Raji (cell line): ENCODE data around the gene FOXS1.

Experiments used
- POLR2A ChIP-seq: IDR thresholded peaks from 2 replicates; pipeline ENCODE4 v1.6.1; 2011; ENCODE audit warnings: low read depth, low read length, control low read depth; ENCODE audit not compliant: insufficient read depth

FOXS1 gene

DNA sequence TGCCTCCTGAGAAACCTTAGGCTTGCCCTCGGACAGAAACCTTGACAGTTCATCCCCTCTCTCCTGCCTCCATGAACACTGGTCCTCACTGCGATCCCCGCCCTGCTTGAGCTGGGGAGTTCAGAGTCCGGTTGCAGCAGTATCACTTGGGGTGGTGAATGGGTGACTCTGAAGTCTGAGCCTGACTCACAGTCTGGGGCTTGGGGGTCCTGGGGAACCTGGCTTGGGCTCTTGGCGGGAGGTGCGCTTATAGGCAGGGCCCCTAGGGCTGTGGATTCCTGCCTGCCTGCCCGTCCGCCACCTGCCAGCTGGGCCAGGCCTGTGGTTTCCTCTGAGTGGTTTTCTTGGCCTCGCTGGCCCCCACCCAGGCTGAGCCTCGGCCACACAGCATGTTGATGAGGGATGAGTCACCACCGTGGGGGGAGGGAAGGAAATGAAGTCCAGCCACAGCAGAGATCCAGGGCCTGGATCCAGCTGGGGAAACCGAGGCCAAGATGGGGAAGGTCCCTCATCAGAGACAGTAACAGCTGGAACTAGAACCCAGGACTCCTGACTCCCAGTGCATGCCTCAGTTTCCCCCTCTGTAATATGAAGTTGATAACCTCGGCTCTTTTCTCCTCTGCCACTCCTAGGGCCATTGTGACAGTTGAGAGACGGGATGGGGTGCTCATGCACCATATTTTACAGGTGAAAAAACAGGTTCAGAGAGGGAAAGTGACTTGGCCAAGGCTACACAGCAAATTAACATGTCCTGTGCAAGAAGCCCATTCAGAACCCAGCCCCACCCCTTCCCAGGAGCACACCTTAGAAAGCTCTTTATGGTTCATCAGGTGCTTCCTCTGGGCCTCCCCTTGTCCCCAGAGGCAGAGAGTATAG lies 9.2 kb downstream of the FOXS1 start:
- no peak for TF ChIP-seq POLR2A

DNA sequence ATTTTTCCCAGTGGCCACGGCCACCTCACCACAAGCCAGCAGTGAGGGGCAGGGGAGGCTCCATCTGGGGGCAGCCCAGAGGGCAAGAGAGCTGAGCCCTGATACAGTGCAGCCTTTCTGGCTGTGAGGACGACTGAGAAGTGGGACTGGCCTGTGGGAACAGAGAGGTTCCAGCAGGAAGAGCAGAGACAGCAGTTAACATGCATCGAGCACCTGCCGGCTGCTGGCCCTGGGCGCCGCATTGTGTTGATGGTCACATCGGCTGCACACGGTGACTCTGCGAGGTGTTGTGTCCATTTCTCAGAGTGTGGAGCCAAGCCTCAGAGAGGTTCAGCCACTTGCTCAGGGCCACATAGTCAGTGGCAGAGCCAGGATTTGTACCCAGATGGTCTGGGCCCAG lies 9.8 kb downstream of the FOXS1 start:
- TF ChIP-seq POLR2A = no peak

GRCh38 chr20:31833931-31834521 lies 11.4 kb downstream of the FOXS1 start:
- no peak for TF ChIP-seq POLR2A

GRCh38 chr20:31833130-31833930 lies 12.1 kb downstream of the FOXS1 start:
- no peak for TF ChIP-seq POLR2A

GRCh38 chr20:31831771-31832306 lies 13.6 kb downstream of the FOXS1 start:
- TF ChIP-seq POLR2A = no peak

- TF ChIP-seq POLR2A = no peak
Observed at GRCh38 chr20:31831211-31831610, 14.2 kb downstream of the FOXS1 start.

DNA sequence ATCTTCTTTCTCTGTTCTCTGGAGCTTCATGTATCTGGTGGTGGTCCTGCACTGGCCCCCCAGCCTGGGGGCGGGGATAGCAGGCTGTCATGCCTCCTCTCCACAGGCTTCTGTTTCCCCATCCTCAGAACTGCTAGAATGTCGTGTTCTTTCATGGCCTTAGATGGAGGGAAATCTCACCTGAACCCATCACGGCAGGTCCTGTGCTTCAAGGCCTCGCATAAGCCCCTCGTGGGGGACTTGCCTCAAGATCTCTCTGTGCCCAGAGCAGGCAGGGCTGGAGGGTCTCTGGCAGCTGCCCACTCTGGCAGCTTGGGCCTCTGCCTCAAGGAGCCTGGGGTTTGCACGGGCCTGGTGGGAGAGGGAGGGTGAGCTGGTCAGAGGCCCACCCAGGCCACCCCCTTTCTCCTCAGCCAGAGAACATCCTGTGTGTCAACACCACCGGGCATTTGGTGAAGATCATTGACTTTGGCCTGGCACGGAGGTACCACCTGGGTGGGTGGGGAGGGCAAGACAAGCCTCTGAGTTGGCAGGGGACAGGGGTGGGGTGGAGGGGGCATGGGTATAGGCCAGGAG lies 14.9 kb downstream of the FOXS1 start:
- TF ChIP-seq POLR2A = no peak

- TF ChIP-seq POLR2A = no peak
Observed at GRCh38 chr20:31829731-31830130, 15.7 kb downstream of the FOXS1 start.

GRCh38 chr20:31827059-31827458 lies 18.3 kb downstream of the FOXS1 start:
- TF ChIP-seq POLR2A = no peak

DNA sequence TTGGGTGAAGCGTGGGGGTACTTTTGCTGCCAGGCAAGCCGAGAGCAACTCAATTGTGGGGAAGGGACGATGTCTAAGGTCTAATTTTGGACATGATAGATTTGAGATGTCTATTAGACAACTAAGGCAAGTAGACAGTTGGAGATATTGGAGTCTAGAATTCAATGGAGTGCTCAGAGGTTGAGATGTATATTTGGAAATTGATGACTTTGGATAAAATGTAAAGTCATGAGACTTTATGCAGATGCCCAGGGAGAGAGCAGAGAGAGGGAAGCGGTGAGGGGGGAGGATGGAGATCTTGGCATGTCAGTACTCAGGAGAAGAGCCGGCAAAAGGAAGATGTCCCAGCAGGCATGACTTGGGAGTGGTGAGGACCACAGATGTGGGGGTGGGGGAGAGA lies 19.3 kb downstream of the FOXS1 start:
- no peak for TF ChIP-seq POLR2A

- TF ChIP-seq POLR2A = no peak
Observed at GRCh38 chr20:31824554-31825313, 20.7 kb downstream of the FOXS1 start.

DNA sequence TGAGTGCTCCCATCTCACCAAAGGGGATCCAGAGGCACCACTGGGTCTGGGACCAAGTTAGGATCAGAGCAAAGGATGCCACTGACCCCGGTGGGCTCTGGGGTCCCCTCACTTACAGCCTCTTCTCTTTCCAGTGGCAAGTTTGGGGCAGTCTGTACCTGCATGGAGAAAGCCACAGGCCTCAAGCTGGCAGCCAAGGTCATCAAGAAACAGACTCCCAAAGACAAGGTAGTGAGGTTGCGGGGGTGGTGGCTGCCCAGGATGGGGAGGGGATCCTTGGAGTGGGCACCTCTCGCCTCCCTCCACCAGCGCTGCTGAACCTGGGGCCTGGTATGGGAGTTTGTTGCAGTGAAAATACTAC lies 21.3 kb downstream of the FOXS1 start:
- TF ChIP-seq POLR2A = no peak

- no peak for TF ChIP-seq POLR2A
Observed at GRCh38 chr20:31823360-31824124, 21.9 kb downstream of the FOXS1 start.
